Esophagus squamous epithelium (tissue), 5 donors: Measurements from ENCODE around the gene SMAD7. TPM values are rescaled to one million over a fixed set of nuclear protein-coding genes. Genes with fewer than 3 reads are reported as not detected.

Source experiments
- DNase-seq: peaks from one replicate; lab custom pipeline; 2025; lab: John Stamatoyannopoulos, UW
- H3K27ac ChIP-seq, 4 donors: fragments of 200-600 bp; sonication (generic); one replicate each; pipeline ENCODE4 v1.5.1; 2016 to 2019; ENCODE audit warnings: mild to moderate bottlenecking in 1 of 4
- H3K27me3 ChIP-seq, 4 donors: fragments of 200-600 bp; sonication (generic); 1 replicate in 3 of 4; 2 replicates in 1 of 4; pipeline versions ENCODE4 v1.5.1 to v1.6.0; 2017 to 2021; ENCODE audit warnings: antibody characterized with exemption in 1 of 4
- H3K36me3 ChIP-seq, 3 donors: fragments of 200-600 bp; sonication (generic); one replicate each; pipeline ENCODE4 v1.5.1; 2016 to 2019
- H3K4me1 ChIP-seq, 3 donors: fragments of 200-600 bp; sonication (generic); one replicate each; pipeline ENCODE4 v1.5.1; 2017 to 2019
- H3K4me3 ChIP-seq, 4 donors: fragments of 200-600 bp; sonication (generic); 1 replicate in 3 of 4; 2 replicates in 1 of 4; pipeline ENCODE4 v1.5.1; 2016 to 2019; ENCODE audit warnings: mild to moderate bottlenecking in 2 of 4, moderate library complexity in 1 of 4
- H3K9me3 ChIP-seq, 3 donors: fragments of 200-600 bp; sonication (generic); one replicate each; pipeline ENCODE4 v1.5.1; 2016 to 2019
- POLR2A ChIP-seq, 4 donors: fragments of 450-650 bp; IDR thresholded peaks; one replicate each; pipeline ENCODE4 v1.6.1; 2017; ENCODE audit warnings: antibody characterized with exemption in 4 of 4, mild to moderate bottlenecking in 4 of 4, moderate library complexity in 3 of 4
- WGBS, 2 donors: methylation state at CpG; one replicate each; pipeline ENCODE4 v1.1.5; 2018; 5-methylcytosine and 5-hydroxymethylcytosine counted together
- intact Hi-C: fragments of 100-400 bp; cut with DNase I; formaldehyde crosslinking; loops from one replicate; pipeline ENCODE4 v1.15.0; 2022
- total RNA-seq, 4 donors: library from RNA; depleted of rRNA; stranded (reverse); fragments of >200 nt; gene quantifications; one replicate each; pipeline ENCODE4 v1.1.0, GENCODE V29; 2016
- TF ChIP-seq, protein P1 (sequence below), 6 experiments: fragments of 450-650 bp in 4 of 6; fragments of 200-600 bp in 2 of 6; sonication (generic) in 2 of 6; IDR thresholded peaks; one replicate each; pipeline ENCODE4 v1.5.1; 2016 to 2019; ENCODE audit warnings: antibody characterized with exemption in 6 of 6, mild to moderate bottlenecking in 4 of 6, moderate library complexity in 4 of 6
- donor health status: DM: yes; HTN: yes; CAD: no.

Gene SMAD7
- total RNA-seq, 4 donors from 2014 or later, result 4.2 to 26.5 (median 9.0) TPM

DNA sequence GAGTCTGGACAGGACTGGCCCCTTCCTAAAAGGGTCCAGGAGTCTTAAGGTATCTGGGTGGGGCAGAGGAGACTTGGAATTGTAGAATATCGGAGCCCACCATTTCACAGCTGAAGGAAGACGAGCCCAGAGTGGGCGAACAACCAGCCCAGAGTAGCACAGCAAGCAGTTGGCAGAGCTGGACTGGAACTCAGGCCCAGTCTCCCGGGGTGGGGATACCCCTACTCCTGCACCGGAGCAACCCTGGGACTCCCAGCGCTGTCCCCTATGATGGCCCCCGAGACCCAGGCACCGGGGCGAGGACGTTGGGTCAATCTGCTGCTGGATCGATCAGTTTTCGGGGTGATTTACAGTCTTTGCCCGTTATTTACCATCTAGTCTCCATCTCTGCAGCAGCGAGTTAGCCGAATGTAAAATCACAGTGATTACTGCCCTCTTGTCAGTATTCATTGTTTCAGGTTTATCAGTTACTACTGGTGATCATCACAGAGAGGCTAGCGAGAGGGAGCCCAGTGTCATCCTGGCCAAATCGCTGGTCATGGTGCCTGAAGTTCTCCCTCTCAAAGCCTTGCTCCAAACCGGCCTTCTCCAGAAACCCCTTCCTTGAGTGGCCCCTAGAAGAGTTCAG lies 75.3 kb downstream of the SMAD7 start:
- intact Hi-C loops, result no loop called here
- H3K27ac ChIP-seq, result no peak overlapping the region
- DNase-seq, result no peak

DNA sequence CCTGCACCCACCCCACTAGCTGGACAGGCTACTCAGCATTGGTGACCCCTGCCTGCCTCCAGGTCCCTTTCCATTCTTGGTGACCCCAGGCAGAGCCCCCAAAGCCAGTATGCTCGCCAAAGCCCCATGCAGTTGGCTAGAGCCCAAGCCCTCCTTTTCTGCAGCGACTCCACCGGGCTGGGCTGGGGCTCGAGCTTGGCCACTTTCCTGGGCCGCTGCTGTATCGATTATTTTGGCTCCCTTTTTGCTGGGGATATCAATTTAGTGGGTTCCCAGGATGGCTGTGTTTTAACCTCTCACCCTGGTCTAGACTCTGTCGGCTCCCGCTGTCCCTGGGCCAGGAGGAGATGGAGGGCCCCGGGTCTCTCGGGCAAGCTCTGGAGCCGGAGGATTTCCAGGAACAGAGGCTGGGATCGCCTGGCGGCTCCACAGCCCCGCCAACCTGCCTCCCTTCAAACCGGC lies 76.0 kb downstream of the SMAD7 start:
- H3K36me3 ChIP-seq, result no peaks in the 10 kb centered on the region
- no peak for DNase-seq
- no peak overlapping the region for H3K4me3 ChIP-seq
- WGBS, 2 donors, result 83 to 93% methylated on average over 12 to 14 of the region's 15 CpGs
- no peak overlapping the region for H3K27ac ChIP-seq
- H3K27me3 ChIP-seq, result no peaks in the 10 kb centered on the region
- H3K4me1 ChIP-seq, result peaks cover 0 to 30% (median 17%) of the 10 kb centered on the region in 3 donors
- TF ChIP-seq POLR2A (IDR thresholded peaks at IDR 0.05), result no peak
- TF ChIP-seq, protein P1, sequence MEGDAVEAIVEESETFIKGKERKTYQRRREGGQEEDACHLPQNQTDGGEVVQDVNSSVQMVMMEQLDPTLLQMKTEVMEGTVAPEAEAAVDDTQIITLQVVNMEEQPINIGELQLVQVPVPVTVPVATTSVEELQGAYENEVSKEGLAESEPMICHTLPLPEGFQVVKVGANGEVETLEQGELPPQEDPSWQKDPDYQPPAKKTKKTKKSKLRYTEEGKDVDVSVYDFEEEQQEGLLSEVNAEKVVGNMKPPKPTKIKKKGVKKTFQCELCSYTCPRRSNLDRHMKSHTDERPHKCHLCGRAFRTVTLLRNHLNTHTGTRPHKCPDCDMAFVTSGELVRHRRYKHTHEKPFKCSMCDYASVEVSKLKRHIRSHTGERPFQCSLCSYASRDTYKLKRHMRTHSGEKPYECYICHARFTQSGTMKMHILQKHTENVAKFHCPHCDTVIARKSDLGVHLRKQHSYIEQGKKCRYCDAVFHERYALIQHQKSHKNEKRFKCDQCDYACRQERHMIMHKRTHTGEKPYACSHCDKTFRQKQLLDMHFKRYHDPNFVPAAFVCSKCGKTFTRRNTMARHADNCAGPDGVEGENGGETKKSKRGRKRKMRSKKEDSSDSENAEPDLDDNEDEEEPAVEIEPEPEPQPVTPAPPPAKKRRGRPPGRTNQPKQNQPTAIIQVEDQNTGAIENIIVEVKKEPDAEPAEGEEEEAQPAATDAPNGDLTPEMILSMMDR (IDR thresholded peaks at IDR 0.05), result no peak
- H3K9me3 ChIP-seq, result no peaks in the 10 kb centered on the region
- intact Hi-C loops, result no loop called here

More for the DNA sequence above, 75.3 kb downstream of the SMAD7 start:
- TF ChIP-seq, protein P1 (IDR thresholded peaks at IDR 0.05), result no peak
- no peak for TF ChIP-seq POLR2A (IDR thresholded peaks at IDR 0.05)
- 88 to 94% methylated on average over 14 to 18 of the region's 18 CpGs for WGBS, 2 donors
- no peaks in the 10 kb centered on the region for H3K27me3 ChIP-seq
- no peak overlapping the region for H3K4me3 ChIP-seq
- no peaks in the 10 kb centered on the region for H3K9me3 ChIP-seq
- peaks cover 0 to 30% (median 17%) of the 10 kb centered on the region in 3 donors for H3K4me1 ChIP-seq
- no peaks in the 10 kb centered on the region for H3K36me3 ChIP-seq

GRCh38 chr18:48874233-48874632 lies 76.5 kb downstream of the SMAD7 start:
- H3K9me3 ChIP-seq, result no peaks in the 10 kb centered on the region
- TF ChIP-seq, protein P1 (IDR thresholded peaks at IDR 0.05), result no peak
- no peak for TF ChIP-seq POLR2A (IDR thresholded peaks at IDR 0.05)
- H3K4me1 ChIP-seq, result peaks cover 0 to 27% (median 16%) of the 10 kb centered on the region in 3 donors
- H3K27me3 ChIP-seq, result no peaks in the 10 kb centered on the region
- DNase-seq, result no peak
- no peak overlapping the region for H3K27ac ChIP-seq
- WGBS, 2 donors, result 86 to 88% methylated on average over 3 to 4 of the region's 5 CpGs
- no peak overlapping the region for H3K4me3 ChIP-seq
- H3K36me3 ChIP-seq, result no peaks in the 10 kb centered on the region
- intact Hi-C loops, result no loop called here

DNA sequence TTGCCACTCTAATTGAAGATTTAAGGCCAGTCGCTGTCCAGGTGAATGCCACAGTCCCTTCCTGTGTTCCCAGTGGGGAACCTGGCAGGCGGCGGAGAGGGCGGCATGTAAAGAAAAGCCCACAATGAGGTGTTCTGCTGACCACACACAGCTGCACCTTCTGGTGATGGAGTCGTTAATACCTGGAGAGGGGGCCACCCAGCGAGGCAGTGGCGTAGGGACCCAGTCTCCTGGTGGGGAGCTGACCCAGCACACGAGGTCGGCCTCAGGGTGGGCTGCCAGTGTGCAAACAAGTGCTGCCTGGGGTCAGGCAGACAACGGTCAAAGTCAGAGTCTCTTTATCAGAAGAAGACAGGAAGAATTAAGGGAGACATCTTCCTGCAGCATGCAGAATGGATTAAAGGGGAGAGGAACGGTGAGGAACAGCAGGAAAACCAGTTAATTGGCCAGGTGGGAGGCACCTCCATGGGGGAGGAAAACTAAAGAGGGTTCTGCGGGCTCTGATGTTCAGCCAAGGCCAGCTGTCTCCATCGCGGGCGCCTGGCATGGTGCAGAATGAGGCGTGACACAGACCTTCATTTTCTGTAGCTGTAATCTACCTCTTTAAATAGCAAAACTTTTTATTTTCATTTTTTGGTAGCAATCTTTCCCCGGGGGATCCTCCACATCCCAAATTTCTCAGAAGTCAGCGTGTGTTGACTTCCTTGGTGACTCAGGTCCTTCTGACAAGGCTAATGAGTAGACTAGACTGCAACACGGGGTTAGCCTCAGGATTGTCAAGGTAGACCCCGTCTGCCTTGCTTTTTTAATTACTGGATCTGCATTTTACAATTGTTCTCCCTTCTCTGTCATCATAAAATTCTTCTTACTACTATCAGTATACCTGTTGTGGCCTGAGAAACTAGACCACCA lies 78.3 kb downstream of the SMAD7 start:
- Histone ChIP-seq H3K27me3 (no peaks in the 10 kb centered on the region), H3K9me3 (no peaks in the 10 kb centered on the region), H3K4me1 (peaks cover 0 to 24% (median 9%) of the 10 kb centered on the region in 3 donors), H3K27ac (peak overlapping the region in 1 of 4 donors; percentile 2), H3K36me3 (no peaks in the 10 kb centered on the region), H3K4me3 (no peak overlapping the region)
- intact Hi-C loops, result no loop called here
- no peak for DNase-seq
- 51 to 55% methylated on average over 13 to 14 of the region's 20 CpGs for whole genome bisulfite sequencing, 2 donors
- no peak for TF ChIP-seq POLR2A (IDR thresholded peaks at IDR 0.05)
- TF ChIP-seq, protein P1 (IDR thresholded peaks at IDR 0.05), result no peak
